ENCODE measurements around the gene KRTAP5-9.
"Not testable (repeated sequence)": the region's sequence is repeated elsewhere in the genome, so short reads cannot be mapped to it uniquely, and the experiment has no call there.

DNA sequence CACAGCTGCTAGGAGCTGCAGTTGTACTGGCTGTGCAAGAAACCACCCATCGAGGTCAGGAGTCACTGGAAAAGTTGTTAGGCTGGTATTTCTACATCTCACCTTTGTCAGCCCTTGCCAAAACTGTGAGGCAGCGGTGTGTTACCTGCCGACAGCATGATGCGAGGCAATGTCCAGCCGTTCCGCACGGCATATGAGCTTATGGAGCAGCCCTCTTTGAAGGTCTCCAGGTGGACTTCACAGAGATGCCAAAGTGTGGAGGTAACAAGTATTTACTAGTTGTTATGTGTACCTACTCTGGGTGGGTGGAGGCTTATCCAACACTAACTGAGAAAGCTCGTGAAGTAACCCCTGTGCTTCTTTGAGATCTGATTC is 41.3 kb downstream of the KRTAP5-9 start:
- TF ChIP-seq EZH2 (IDR thresholded peaks at IDR 0.05); POLR2AphosphoS5 (IDR thresholded peaks at IDR 0.05; ENCODE audit: borderline replicate concordance, low read depth, low read length): not testable (repeated sequence)

All from SK-N-MC (cell line).